Astrocyte (in vitro differentiated cells and primary cell): ENCODE measurements around the gene MAGEB1. TPM values are rescaled to one million over a fixed set of nuclear protein-coding genes. Genes with fewer than 3 reads are reported as not detected.

ENCODE experiments used
- DNase-seq: peaks from one replicate; pipeline ENCODE4 v3.0.0-alpha.2; 2010; ENCODE audit warnings: low read depth
- FAIRE-seq: peaks from 2 replicates; lab custom pipeline; 2011; peaks lifted over from hg19 to GRCh38; lab: Jason Lieb, UNC
- H2AFZ ChIP-seq: 2 replicates; pipeline ENCODE4 v1.6.0; 2012; ENCODE audit warnings: low read depth, low read length, inconsistent platforms
- H3K27ac ChIP-seq: 2 replicates; pipeline ENCODE4 v1.5.1; 2011; ENCODE audit warnings: low read depth, low read length, inconsistent platforms
- H3K27me3 ChIP-seq: 2 replicates; pipeline ENCODE4 v1.6.0; 2011; ENCODE audit warnings: low read length, inconsistent platforms; ENCODE audit not compliant: insufficient read depth
- H3K36me3 ChIP-seq: 2 replicates; pipeline ENCODE4 v1.5.1; 2011; ENCODE audit warnings: low read length, inconsistent platforms; ENCODE audit not compliant: insufficient read depth
- H3K4me1 ChIP-seq: 2 replicates; pipeline ENCODE4 v1.5.1; 2011; ENCODE audit warnings: low read length, inconsistent platforms; ENCODE audit not compliant: insufficient read depth
- H3K4me2 ChIP-seq: 2 replicates; pipeline ENCODE4 v1.6.0; 2012; ENCODE audit warnings: low read length, inconsistent platforms
- H3K4me3 ChIP-seq: 2 replicates; pipeline ENCODE4 v1.5.1; 2011; ENCODE audit warnings: low read depth, mild to moderate bottlenecking, low read length, inconsistent platforms; ENCODE audit not compliant: insufficient read depth
- H3K79me2 ChIP-seq: 2 replicates; pipeline ENCODE4 v1.6.0; 2012; ENCODE audit warnings: mild to moderate bottlenecking, low read length, inconsistent platforms; ENCODE audit not compliant: insufficient read depth
- H3K9ac ChIP-seq: 2 replicates; pipeline ENCODE4 v1.6.0; 2012; ENCODE audit warnings: mild to moderate bottlenecking, low read length, inconsistent platforms
- H3K9me3 ChIP-seq: 2 replicates; pipeline ENCODE4 v1.5.1; 2012; ENCODE audit warnings: low read depth, mild to moderate bottlenecking, low read length, inconsistent platforms; ENCODE audit not compliant: insufficient read depth
- H4K20me1 ChIP-seq: 2 replicates; pipeline ENCODE4 v1.6.0; 2012; ENCODE audit warnings: low read length, inconsistent platforms; ENCODE audit not compliant: insufficient read depth
- H3K27ac Mint-ChIP-seq: one replicate; pipeline ENCODE4 v1.8.0; 2021; ENCODE audit warnings: mild to moderate bottlenecking, mixed read lengths; ENCODE audit not compliant: unreplicated experiment
- H3K27me3 Mint-ChIP-seq: one replicate; pipeline ENCODE4 v1.8.0; 2021; ENCODE audit warnings: low read depth, mixed read lengths; ENCODE audit not compliant: unreplicated experiment
- H3K36me3 Mint-ChIP-seq: one replicate; pipeline ENCODE4 v1.8.0; 2021; ENCODE audit warnings: low read depth, mixed read lengths; ENCODE audit not compliant: unreplicated experiment
- H3K4me1 Mint-ChIP-seq: one replicate; pipeline ENCODE4 v1.8.0; 2021; ENCODE audit warnings: low read depth, mixed read lengths; ENCODE audit not compliant: unreplicated experiment
- H3K4me3 Mint-ChIP-seq: one replicate; pipeline ENCODE4 v1.8.0; 2021; ENCODE audit warnings: mild to moderate bottlenecking, moderate library complexity, mixed read lengths; ENCODE audit not compliant: unreplicated experiment
- H3K9me3 Mint-ChIP-seq: one replicate; pipeline ENCODE4 v1.8.0; 2021; ENCODE audit warnings: mild to moderate bottlenecking, mixed read lengths; ENCODE audit not compliant: unreplicated experiment
- EZH2 ChIP-seq: IDR thresholded peaks from 2 replicates; pipeline ENCODE4 v1.6.1; 2012; ENCODE audit warnings: mild to moderate bottlenecking, low read length, inconsistent platforms; ENCODE audit not compliant: insufficient read depth
- total RNA-seq: library from RNA; stranded (reverse); gene quantifications from 2 replicates; pipeline ENCODE4 v1.2.1, GENCODE V29; 2021
- TF ChIP-seq, protein P1 (sequence below): IDR thresholded peaks from 2 replicates; pipeline ENCODE4 v1.5.1; 2011; ENCODE audit warnings: low read depth, mild to moderate bottlenecking, inconsistent platforms, low read length, moderate library complexity; ENCODE audit not compliant: insufficient read depth

MAGEB1 gene
- total RNA-seq, 1 donor from 2014 or later, result not detected

DNA sequence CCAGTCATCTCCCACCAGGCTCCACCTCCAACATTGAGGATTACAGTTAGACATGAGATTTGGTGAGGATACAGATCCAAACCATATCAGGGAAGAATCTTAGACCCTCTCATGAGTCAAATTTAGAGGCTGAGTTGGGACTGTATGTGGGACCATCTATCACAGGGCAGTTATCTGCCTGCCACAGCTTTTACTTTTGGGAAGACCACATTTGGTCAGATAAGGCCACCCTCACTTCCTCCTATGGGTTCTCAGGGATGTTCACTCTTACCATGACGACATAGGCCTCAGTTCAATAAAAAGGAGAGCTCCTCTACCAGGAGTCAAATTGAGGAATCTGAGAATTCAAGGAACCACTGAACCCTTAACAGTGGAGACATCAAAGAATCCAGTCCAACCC is 29.5 kb upstream of the MAGEB1 start:
- no peaks in the 10 kb centered on the region for H3K9me3 ChIP-seq
- no peak overlapping the region for H3K4me2 ChIP-seq
- DNase-seq (no peak), FAIRE-seq (no peak)
- TF ChIP-seq, protein P1, sequence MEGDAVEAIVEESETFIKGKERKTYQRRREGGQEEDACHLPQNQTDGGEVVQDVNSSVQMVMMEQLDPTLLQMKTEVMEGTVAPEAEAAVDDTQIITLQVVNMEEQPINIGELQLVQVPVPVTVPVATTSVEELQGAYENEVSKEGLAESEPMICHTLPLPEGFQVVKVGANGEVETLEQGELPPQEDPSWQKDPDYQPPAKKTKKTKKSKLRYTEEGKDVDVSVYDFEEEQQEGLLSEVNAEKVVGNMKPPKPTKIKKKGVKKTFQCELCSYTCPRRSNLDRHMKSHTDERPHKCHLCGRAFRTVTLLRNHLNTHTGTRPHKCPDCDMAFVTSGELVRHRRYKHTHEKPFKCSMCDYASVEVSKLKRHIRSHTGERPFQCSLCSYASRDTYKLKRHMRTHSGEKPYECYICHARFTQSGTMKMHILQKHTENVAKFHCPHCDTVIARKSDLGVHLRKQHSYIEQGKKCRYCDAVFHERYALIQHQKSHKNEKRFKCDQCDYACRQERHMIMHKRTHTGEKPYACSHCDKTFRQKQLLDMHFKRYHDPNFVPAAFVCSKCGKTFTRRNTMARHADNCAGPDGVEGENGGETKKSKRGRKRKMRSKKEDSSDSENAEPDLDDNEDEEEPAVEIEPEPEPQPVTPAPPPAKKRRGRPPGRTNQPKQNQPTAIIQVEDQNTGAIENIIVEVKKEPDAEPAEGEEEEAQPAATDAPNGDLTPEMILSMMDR, result no peak
- TF ChIP-seq EZH2, result no peak
- H3K27ac Mint-ChIP-seq, result no peak overlapping the region
- peaks cover 2% of the 10 kb centered on the region for H3K36me3 Mint-ChIP-seq
- H3K9me3 Mint-ChIP-seq, result no peaks in the 10 kb centered on the region
- no peak overlapping the region for H2AFZ ChIP-seq
- H3K36me3 ChIP-seq, result no peaks in the 10 kb centered on the region
- no peaks in the 10 kb centered on the region for H4K20me1 ChIP-seq
- H3K27ac ChIP-seq, result no peak overlapping the region
- H3K27me3 ChIP-seq, result no peaks in the 10 kb centered on the region
- no peaks in the 10 kb centered on the region for H3K4me1 Mint-ChIP-seq
- H3K4me1 ChIP-seq, result no peaks in the 10 kb centered on the region
- H3K4me3 ChIP-seq, result no peak overlapping the region
- no peak overlapping the region for H3K4me3 Mint-ChIP-seq
- H3K79me2 ChIP-seq, result no peaks in the 10 kb centered on the region
- H3K27me3 Mint-ChIP-seq, result no peaks in the 10 kb centered on the region
- H3K9ac ChIP-seq, result no peak overlapping the region

DNA sequence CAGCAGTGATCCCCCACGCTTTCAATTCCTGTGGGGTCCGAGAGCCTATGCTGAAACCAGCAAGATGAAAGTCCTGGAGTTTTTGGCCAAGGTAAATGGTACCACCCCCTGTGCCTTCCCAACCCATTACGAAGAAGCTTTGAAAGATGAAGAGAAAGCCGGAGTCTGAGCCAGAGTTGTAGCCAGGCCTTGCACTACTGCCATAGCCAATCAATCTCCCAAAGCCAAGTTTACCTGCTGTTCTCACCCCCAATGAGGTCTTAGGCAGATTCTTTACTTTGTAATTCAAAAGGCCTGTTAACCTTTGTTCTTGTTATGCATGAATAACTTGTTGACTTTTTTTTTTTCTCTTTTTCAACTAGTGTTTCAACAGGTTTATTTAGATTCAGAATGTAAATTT is 27.6 kb upstream of the MAGEB1 start:
- Mint-ChIP-seq H3K4me3 (no peak overlapping the region), H3K27me3 (no peaks in the 10 kb centered on the region), H3K27ac (no peak overlapping the region), H3K4me1 (no peaks in the 10 kb centered on the region), H3K36me3 (peaks cover 2% of the 10 kb centered on the region), H3K9me3 (no peaks in the 10 kb centered on the region)
- Histone ChIP-seq H3K4me2 (no peak overlapping the region), H3K9me3 (no peaks in the 10 kb centered on the region), H3K27me3 (no peaks in the 10 kb centered on the region), H4K20me1 (no peaks in the 10 kb centered on the region), H3K4me1 (no peaks in the 10 kb centered on the region), H3K9ac (no peak overlapping the region), H2AFZ (no peak overlapping the region), H3K36me3 (no peaks in the 10 kb centered on the region), H3K4me3 (no peak overlapping the region), H3K27ac (no peak overlapping the region), H3K79me2 (no peaks in the 10 kb centered on the region)
- no peak for FAIRE-seq
- DNase-seq, result no peak
- no peak for TF ChIP-seq EZH2
- TF ChIP-seq, protein P1, result no peak

DNA sequence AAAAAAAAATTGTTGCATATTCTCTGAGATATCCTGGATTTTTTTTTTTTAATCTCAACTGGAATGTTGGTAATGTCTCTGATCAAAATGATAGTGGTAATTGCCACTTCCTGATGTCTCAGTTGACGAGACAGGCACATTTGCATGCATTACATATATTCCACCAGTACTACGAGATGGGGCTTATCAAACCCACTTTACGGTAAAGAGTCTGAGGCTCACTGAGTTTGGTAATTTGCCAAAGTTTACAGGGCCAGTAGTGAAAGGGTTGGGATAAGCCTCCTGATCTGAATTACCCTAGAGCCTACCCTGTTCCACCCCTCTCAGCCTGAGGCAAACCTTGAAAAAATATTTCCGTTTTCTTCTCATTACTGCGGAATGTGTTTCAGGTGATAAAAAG is 26.3 kb upstream of the MAGEB1 start:
- DNase-seq (no peak), FAIRE-seq (peak; percentile 13)
- no peaks in the 10 kb centered on the region for H4K20me1 ChIP-seq
- Mint-ChIP-seq H3K4me1 (no peaks in the 10 kb centered on the region), H3K27me3 (no peaks in the 10 kb centered on the region), H3K36me3 (peaks cover 2% of the 10 kb centered on the region), H3K4me3 (no peak overlapping the region), H3K27ac (no peak overlapping the region), H3K9me3 (no peaks in the 10 kb centered on the region)
- TF ChIP-seq, protein P1, result no peak
- TF ChIP-seq EZH2, result no peak
- no peaks in the 10 kb centered on the region for H3K27me3 ChIP-seq
- no peak overlapping the region for H3K4me3 ChIP-seq
- H3K4me1 ChIP-seq, result no peaks in the 10 kb centered on the region
- no peak overlapping the region for H3K9ac ChIP-seq
- H3K36me3 ChIP-seq, result no peaks in the 10 kb centered on the region
- no peak overlapping the region for H2AFZ ChIP-seq
- no peak overlapping the region for H3K27ac ChIP-seq
- no peak overlapping the region for H3K4me2 ChIP-seq
- no peaks in the 10 kb centered on the region for H3K9me3 ChIP-seq
- H3K79me2 ChIP-seq, result no peaks in the 10 kb centered on the region
